ENCODE measurements around the gene CCDC9B. TPM values are rescaled to one million over a fixed set of nuclear protein-coding genes. Genes with fewer than 3 reads are reported as not detected.
A peak's percentile ranks its signal among the peaks of the same experiment; 100 is the strongest.

CCDC9B gene
- total and polyA plus RNA-seq, 5 experiments from 2014 or later, result 0.08 to 1.5 (median 1.0) TPM; not detected in 1

DNA sequence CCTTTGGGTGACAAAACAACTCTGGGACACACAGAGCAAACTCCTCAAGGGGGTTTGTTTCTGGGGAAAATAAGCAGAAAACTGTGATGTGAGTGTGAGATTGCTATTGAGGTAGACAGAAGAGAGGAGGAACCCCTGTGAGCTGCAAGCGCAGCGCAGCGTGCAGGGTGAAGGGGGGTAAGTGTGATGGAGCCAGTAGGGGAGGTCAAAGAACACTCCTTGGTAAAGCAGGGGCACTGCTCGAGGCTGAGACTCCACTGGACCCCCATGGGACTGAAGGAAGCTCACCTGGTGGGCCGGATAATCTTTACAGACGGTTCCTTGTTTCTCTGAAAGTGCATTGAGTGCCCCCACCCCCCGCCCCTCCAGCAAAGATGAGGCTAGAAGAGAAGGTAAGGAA lies 9.7 kb downstream of the CCDC9B start:
- DNase-seq (no peak), ATAC-seq (no peak)
- no peak overlapping the region for H3K4me3 Mint-ChIP-seq
- H3K9me3 Mint-ChIP-seq, result no peaks in the 10 kb centered on the region
- peak overlapping the region in 1 of 10 donors; percentile 27 for H3K27ac Mint-ChIP-seq
- H3K4me1 Mint-ChIP-seq, result peaks cover 13 to 50% (median 29%) of the 10 kb centered on the region in 4 donors
- no peaks in the 10 kb centered on the region for H3K36me3 Mint-ChIP-seq
- no peaks in the 10 kb centered on the region for H3K27me3 Mint-ChIP-seq
- POLR2A ChIA-PET, result interaction anchor here (1.5 kb wide), 1 partner anchor 8 kb away, joined by 7 read pairs; the partner anchor contains the start of gene INAFM2

DNA sequence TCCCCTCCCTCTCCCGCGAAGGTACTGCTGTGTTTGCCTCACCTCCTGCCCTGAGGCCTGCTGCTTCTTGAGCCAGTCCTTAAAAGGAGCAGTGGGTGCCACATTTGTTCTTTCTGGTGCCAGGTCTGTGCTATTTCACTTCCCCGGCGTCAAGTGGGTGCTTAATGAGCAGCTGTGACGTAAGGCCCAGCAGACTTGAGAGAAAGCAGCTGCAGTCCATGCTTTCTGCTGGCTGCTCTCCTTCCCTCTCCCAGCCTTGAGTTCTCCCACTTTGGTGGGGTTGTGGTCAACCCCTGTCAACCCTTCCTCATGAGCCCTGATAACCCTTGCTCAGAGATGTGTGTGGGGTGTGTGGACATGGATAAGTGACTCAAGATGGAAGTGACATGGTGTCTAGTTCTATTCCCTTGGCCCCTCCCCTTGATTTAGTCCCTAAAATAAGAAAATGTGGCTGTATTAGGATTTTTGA lies 10.3 kb downstream of the CCDC9B start:
- H3K27me3 Mint-ChIP-seq, result no peaks in the 10 kb centered on the region
- no peak overlapping the region for H3K4me3 Mint-ChIP-seq
- H3K27ac Mint-ChIP-seq, result no peak overlapping the region
- H3K4me1 Mint-ChIP-seq, result peaks cover 13 to 56% (median 31%) of the 10 kb centered on the region in 4 donors
- ATAC-seq (no peak), DNase-seq (no peak)
- no peaks in the 10 kb centered on the region for H3K36me3 Mint-ChIP-seq
- H3K9me3 Mint-ChIP-seq, result no peaks in the 10 kb centered on the region
- POLR2A ChIA-PET, result interaction anchor here (1.0 kb wide), 1 partner anchor 74 kb away, joined by 3 read pairs; no protein-coding TSS in a partner anchor

DNA sequence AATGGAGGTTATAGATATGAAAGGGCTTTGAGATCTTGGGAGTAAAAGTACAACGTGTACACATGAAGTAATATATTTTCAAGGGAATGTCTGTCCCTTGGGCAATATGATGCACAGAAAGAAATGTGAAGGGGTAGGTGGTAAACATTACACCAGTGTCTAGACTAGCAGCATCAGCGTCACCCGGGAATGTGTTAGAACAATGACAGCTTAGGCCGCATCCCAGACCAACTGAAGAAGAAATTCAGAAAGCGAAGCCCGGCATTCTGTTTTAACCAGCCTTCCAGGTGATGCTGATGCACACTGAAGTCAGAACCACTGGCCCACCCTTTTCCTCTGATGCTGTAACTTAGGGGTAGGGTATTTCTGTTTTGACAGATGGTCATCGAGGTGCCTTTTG lies 10.9 kb downstream of the CCDC9B start:
- no peak for DNase-seq
- H3K4me1 Mint-ChIP-seq, result peaks cover 15 to 59% (median 34%) of the 10 kb centered on the region in 4 donors
- no peak overlapping the region for H3K4me3 Mint-ChIP-seq
- no peak for ATAC-seq
- no peaks in the 10 kb centered on the region for H3K9me3 Mint-ChIP-seq
- no peaks in the 10 kb centered on the region for H3K27me3 Mint-ChIP-seq
- no peak overlapping the region for H3K27ac Mint-ChIP-seq
- no peaks in the 10 kb centered on the region for H3K36me3 Mint-ChIP-seq
- POLR2A ChIA-PET, result interaction anchor here (1.0 kb wide), 1 partner anchor 75 kb away, joined by 3 read pairs; no protein-coding TSS in a partner anchor

DNA sequence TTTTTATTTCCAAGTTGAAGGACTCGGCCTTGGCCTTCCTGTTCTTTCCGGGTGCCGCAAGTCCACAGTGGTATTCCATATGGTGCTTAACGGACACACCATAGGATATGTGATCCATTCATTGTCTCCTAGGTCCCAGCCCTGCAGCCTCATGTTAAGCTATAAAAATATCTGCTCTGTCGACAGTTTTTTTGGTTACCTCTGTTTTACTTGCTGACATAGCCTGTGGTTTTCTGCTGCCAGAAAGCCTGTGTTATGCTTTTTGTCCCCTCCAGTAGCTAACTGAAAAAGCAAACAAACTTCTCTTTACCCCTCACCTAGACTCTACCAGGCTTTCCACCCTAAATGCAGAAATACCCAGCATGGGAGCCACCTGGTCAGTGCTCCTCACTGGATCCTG lies 12.0 kb downstream of the CCDC9B start:
- H3K9me3 Mint-ChIP-seq, result no peaks in the 10 kb centered on the region
- peaks cover 9 to 50% (median 26%) of the 10 kb centered on the region in 4 donors for H3K4me1 Mint-ChIP-seq
- H3K27me3 Mint-ChIP-seq, result no peaks in the 10 kb centered on the region
- peak overlapping the region in 1 of 10 donors; percentile 4 for H3K27ac Mint-ChIP-seq
- no peak overlapping the region for H3K4me3 Mint-ChIP-seq
- no peaks in the 10 kb centered on the region for H3K36me3 Mint-ChIP-seq
- DNase-seq (no peak), ATAC-seq (no peak)
- POLR2A ChIA-PET, result interaction anchor here (0.6 kb wide), 1 partner anchor 207 kb away, joined by 4 read pairs; no protein-coding TSS in a partner anchor

DNA sequence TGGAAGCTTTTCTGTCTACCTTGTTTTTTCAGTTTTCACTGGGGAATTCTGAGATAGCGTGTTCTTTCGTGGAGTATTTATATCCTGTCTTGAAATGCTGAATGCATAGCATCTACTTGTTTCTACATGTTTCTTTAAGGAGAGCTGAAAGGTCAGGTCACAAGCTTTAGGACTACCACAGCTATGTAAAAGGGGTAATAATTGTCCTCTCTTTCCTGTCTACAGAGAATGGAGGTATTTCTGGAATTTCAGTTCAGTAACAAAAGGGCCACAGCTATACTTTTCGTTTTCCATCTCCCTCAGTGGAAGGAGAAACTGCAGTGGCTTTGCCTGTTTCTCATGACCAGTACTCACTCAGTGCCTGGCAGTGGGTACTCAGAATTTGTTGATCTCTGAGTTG lies 12.6 kb downstream of the CCDC9B start:
- peak overlapping the region in 1 of 10 donors; percentile 9 for H3K27ac Mint-ChIP-seq
- no peaks in the 10 kb centered on the region for H3K27me3 Mint-ChIP-seq
- no peaks in the 10 kb centered on the region for H3K9me3 Mint-ChIP-seq
- H3K4me3 Mint-ChIP-seq, result no peak overlapping the region
- peaks cover 7 to 48% (median 24%) of the 10 kb centered on the region in 4 donors for H3K4me1 Mint-ChIP-seq
- no peaks in the 10 kb centered on the region for H3K36me3 Mint-ChIP-seq
- no peak for DNase-seq
- ATAC-seq, result no peak
- POLR2A ChIA-PET, result no interaction called here

DNA sequence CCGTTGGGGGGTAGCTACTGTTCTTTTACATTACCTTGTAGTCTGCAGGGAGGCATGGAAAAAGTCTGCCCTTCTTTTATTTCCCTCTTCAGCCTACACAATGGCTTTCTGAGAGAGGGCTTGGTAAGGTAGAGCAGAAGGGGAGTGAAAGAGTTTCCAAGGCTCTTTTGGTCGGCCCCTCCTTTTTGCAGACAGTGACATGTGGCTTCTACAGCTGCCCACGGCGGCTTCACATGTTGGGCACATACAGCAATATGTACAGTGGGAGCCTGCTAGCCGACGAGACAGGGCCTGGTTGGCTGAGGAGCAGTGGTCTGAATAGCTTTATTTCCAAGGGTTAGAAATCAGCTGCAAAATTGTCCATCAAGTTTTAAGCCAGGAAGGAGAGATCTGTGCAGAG lies 13.3 kb downstream of the CCDC9B start:
- DNase-seq (no peak), ATAC-seq (no peak)
- Mint-ChIP-seq H3K4me3 (no peak overlapping the region), H3K27me3 (no peaks in the 10 kb centered on the region), H3K27ac (no peak overlapping the region), H3K4me1 (peaks cover 9 to 44% (median 25%) of the 10 kb centered on the region in 4 donors), H3K36me3 (no peaks in the 10 kb centered on the region), H3K9me3 (no peaks in the 10 kb centered on the region)
- POLR2A ChIA-PET, result interaction anchor here (0.6 kb wide), 1 partner anchor 116 kb away, joined by 3 read pairs; no protein-coding TSS in a partner anchor

DNA sequence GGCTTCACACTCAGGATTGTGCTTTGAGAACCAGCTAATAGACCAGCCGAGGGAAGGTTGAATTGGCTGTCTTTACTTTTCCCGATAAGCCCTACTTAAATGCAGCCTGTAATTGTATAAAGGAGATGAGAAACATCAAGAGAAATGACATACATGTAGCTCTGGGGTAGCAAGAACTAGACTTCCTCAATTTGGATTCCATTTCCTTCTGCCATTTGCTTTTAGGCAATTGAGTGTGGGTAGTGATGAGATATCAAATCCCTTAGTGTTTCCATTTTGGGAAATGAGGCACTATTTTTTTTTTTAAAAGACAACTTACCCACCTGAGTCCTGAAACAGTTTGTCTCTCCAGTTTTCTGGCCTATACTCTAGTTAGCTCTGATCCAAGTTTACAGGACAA lies 15.0 kb downstream of the CCDC9B start:
- Mint-ChIP-seq H3K27me3 (no peaks in the 10 kb centered on the region), H3K9me3 (no peaks in the 10 kb centered on the region), H3K4me1 (peaks cover 18 to 50% (median 39%) of the 10 kb centered on the region in 4 donors), H3K4me3 (peak overlapping the region in 6 of 10 donors; percentile 5 to 92 (median 59)), H3K36me3 (no peaks in the 10 kb centered on the region), H3K27ac (no peak overlapping the region)
- ATAC-seq, result no peak
- POLR2A ChIA-PET, result interaction anchor here (0.5 to 8.3 kb wide), 4 partner anchors 8 to 280 kb away, joined by 3 to 104 read pairs (median 5); partner anchors contain the start of gene PLCB2
- DNase-seq, result no peak

DNA sequence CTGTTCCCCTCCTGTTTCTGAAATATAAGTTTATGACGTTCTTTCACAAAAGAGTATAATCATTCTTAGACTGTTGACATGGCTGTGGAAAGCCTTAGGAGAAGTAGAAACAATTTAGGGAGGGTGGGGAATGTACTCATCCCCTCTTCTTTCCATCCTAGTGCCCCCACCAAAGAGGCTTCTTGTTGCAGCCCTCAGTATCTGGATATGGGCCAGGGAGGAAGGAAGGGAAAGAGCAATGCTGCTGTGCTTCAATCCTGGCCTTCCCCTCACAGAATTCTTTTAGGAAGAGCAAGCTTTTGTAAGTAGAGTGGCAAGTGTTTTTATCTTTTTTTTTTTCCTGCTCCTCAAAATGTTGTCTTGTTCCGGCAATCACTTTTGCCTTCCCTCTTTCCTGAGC lies 15.6 kb downstream of the CCDC9B start:
- POLR2A ChIA-PET, result interaction anchor here (0.5 to 8.3 kb wide), 5 partner anchors 9 to 280 kb away, joined by 3 to 104 read pairs (median 4); partner anchors contain the start of genes DISP2 and PLCB2
- Mint-ChIP-seq H3K9me3 (no peaks in the 10 kb centered on the region), H3K27ac (peak overlapping the region in 2 of 10 donors; percentile 10 to 88), H3K4me1 (peaks cover 20 to 50% (median 39%) of the 10 kb centered on the region in 4 donors), H3K36me3 (no peaks in the 10 kb centered on the region), H3K4me3 (peak overlapping the region; percentile 67 to 92 (median 82)), H3K27me3 (peaks cover 0 to 1% (median 0%) of the 10 kb centered on the region in 5 donors)
- ATAC-seq (no peak), DNase-seq (no peak)

DNA sequence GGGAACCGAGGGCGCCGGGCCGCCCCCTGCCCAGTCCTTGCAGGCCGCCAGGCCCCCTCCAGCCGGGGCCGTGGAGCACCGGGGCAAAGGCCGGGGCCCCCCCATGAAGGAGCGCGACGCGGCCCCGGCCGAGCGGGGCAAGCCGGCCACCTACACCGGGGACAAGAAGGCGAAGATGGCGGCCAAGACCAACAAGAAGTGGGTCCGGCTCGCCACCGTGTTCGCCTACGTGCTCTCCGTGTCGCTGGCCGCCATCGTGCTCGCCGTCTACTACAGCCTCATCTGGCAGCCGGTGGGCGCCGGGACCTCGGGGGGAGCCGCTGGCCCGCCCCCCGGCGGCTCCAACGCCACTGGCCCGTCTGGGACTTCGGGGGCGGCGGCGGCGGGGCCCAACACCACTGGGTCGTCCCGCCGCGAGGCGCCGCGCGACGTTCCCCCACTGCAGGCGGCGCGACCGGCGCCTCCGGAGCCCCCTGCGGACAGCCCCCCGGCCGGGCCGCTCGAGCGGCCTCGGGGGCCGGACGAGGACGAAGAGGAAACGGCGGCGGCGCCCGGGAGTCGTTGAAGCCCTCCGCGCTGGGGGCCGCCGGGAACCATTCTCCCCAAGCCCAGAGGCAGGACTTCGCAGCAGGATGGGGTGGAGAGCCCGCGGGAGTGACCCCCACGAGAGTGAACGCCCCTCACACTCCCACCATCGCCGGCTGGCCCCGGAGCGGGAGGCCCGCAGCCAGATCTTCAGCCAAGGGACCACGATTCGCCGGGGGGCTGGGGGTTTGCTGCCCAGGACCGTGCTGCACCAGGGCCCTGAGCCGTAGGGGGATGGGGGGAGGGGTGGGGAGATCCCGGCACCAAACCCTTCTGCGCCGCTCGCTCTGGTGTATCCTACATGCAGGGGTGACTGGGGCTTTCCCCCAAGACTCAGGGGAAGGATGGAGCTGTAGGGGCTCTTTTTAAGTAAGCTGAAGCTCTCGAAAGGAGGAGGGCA lies 16.5 kb downstream of the CCDC9B start:
- Mint-ChIP-seq H3K4me1 (peaks cover 20 to 51% (median 39%) of the 10 kb centered on the region in 4 donors), H3K9me3 (no peaks in the 10 kb centered on the region), H3K27ac (peak overlapping the region in 5 of 10 donors; percentile 10 to 88 (median 68)), H3K27me3 (peaks cover 0 to 6% (median 0%) of the 10 kb centered on the region in 5 donors), H3K36me3 (no peaks in the 10 kb centered on the region), H3K4me3 (peak overlapping the region; percentile 67 to 92 (median 82))
- POLR2A ChIA-PET, result interaction anchor here (0.6 to 8.3 kb wide), 6 partner anchors 9 to 33 kb away, joined by 3 to 104 read pairs (median 5); partner anchors contain the start of genes DISP2 and PLCB2
- peak in 6 of 10 donors; percentile 28 to 45 (median 39) for DNase-seq
- ATAC-seq, result peak; percentile 9 to 32

DNA sequence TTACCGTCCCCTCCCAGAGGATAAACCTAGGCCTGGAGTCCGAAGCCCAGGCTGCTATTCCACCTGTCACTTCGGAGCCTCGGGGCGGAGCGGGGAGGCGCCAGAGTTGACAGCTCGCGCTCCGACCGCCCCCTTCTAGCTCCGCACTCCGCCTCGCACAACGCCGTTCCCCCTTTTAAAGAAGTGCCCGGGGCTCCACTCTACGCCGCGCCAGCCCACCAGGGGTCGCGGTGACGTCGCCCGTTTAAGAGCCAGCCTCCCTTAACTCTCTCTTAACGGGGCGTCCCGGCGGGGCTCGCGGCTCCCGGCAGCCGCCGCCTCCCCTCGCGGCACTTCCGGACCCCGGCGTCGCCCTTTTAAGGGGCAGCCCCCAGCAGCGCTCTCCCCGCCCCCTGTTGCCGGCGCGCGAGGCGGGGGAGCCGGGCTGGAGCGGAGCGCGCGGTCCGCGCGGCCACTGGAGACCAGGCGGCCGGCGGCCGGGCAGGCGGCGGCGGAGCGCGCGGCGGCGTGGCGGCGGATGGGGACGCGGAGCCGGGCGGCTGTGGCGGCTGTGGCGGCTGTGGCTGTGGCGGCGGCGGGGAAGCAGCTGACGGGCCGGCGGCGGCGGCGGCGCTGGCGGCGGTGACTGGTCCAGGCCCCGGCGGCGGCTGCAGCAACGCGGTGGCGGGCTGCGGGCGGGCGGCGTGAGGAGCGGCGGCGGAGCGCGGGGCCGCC lies 17.3 kb downstream of the CCDC9B start, which contains the start of gene INAFM2:
TSS of gene INAFM2 (plus strand) at position 454 of the 714 bp plus-strand sequence. CDS start 364 bp downstream, outside the sequence.
- Mint-ChIP-seq H3K27ac (peak within 1 kb of the TSS in 9 of 10 donors; percentile 28 to 85 (median 64)), H3K27me3 (peaks cover 0 to 6% (median 0%) of the 10 kb centered on the region in 5 donors), H3K4me3 (peak within 1 kb of the TSS; percentile 71 to 92 (median 82)), H3K36me3 (no peaks in the 10 kb centered on the region), H3K9me3 (no peaks in the 10 kb centered on the region), H3K4me1 (peaks cover 19 to 46% (median 36%) of the 10 kb centered on the region in 4 donors)
- POLR2A ChIA-PET, result interaction anchor here (0.6 to 8.3 kb wide), 11 partner anchors 9 to 135 kb away, joined by 3 to 104 read pairs (median 4); partner anchors contain the start of genes BAHD1, IVD, KNSTRN and PLCB2
- peak; percentile 91 to 94 for ATAC-seq
- peak; percentile 85 to 94 (median 91) for DNase-seq

DNA sequence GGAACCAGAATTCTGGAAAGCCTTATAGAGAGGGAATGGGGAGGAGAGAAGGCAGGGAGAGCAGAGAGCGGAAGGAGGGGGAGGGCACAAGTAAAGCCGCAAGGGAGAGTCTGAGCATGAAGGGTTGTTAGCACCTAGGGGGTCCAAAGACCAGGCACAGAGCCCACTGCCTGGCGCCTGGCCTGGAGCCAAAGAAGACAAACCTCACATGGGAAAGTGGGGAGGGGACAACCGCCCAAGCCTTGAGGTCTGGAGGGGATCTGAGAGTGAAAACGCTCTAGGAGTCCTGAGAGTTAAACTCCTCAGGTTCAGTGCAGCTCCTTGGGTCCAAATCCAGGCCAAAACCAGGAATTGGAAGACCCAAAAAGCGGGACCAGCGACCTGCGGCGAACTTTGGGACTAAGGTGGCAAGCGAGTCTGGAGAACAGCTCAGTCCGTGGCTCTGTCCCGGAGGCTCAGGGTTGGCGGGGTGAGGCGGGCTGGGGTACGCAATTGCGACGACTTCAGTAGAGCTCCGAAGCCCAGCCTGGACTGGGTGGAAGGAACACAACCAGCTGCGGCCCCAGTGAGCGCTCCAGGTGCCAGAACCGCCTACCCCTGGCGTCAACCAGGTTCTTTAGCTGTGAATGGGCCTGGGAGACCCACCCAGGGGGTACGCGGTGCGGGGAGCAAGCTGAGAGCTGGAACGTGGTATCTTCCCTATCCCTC lies 18.1 kb downstream of the CCDC9B start:
- POLR2A ChIA-PET, result interaction anchor here (0.6 to 8.3 kb wide), 11 partner anchors 9 to 135 kb away, joined by 3 to 104 read pairs (median 4); partner anchors contain the start of genes BAHD1, IVD, KNSTRN and PLCB2
- ATAC-seq (no peak), DNase-seq (no peak)
- peaks cover 0 to 6% (median 0%) of the 10 kb centered on the region in 5 donors for H3K27me3 Mint-ChIP-seq
- no peaks in the 10 kb centered on the region for H3K9me3 Mint-ChIP-seq
- peak overlapping the region in 8 of 10 donors; percentile 28 to 82 (median 63) for H3K27ac Mint-ChIP-seq
- peak overlapping the region; percentile 67 to 87 (median 82) for H3K4me3 Mint-ChIP-seq
- no peaks in the 10 kb centered on the region for H3K36me3 Mint-ChIP-seq
- peaks cover 19 to 43% (median 36%) of the 10 kb centered on the region in 4 donors for H3K4me1 Mint-ChIP-seq

All from naive thymus-derived CD8-positive, alpha-beta T cell (primary cell).